CD4-positive, alpha-beta T cell (primary cell): Measurements from ENCODE around the gene OLFML1. TPM values are rescaled to one million over a fixed set of nuclear protein-coding genes. Genes with fewer than 3 reads are reported as not detected.

ENCODE experiments used
- ATAC-seq: fragments of 200-7000 bp; cut with Tn5 transposase; one replicate; pipeline ENCODE4 v1.10.0; 2022; ENCODE audit warnings: mild to moderate bottlenecking; ENCODE audit not compliant: poor library complexity
- CTCF ChIA-PET: fragments of 350-600 bp; sonication (Branson Sonifier 250); formaldehyde crosslinking; loops from one replicate; lab custom pipeline; 2021; ENCODE audit warnings: antibody characterized with exemption, inconsistent platforms; lab: Charles Lee
- POLR2A ChIA-PET: fragments of 350-600 bp; sonication (Branson Sonifier 250); formaldehyde crosslinking; loops from one replicate; lab custom pipeline; 2021; ENCODE audit warnings: antibody characterized with exemption, inconsistent platforms; lab: Charles Lee
- DNase-seq, 14 experiments: peaks; one replicate each; pipeline ENCODE4 v3.0.0-alpha.2; 2013 to 2020; ENCODE audit warnings: mixed read lengths in 2 of 14
- H3K27ac ChIP-seq, 2 donors: one replicate each; pipeline versions ENCODE4 v1.5.1 to v1.7.0; 2013; ENCODE audit warnings: low read length in 2 of 2, low read depth in 1 of 2, mild to moderate bottlenecking in 1 of 2
- H3K27me3 ChIP-seq, 2 experiments: 1 replicate in 1 of 2; 2 replicates in 1 of 2; pipeline versions ENCODE4 v1.6.1 to v1.7.0; 2013; ENCODE audit warnings: low read length in 2 of 2, control low read depth in 1 of 2, mild to moderate bottlenecking in 1 of 2, moderate library complexity in 1 of 2; ENCODE audit not compliant: insufficient read depth in 2 of 2, control insufficient read depth in 1 of 2
- H3K36me3 ChIP-seq: one replicate; pipeline ENCODE4 v1.6.1; 2013; ENCODE audit warnings: low read length, control low read depth; ENCODE audit not compliant: insufficient read depth
- H3K4me1 ChIP-seq: one replicate; pipeline ENCODE4 v1.6.1; 2013; ENCODE audit warnings: low read length, control low read depth; ENCODE audit not compliant: insufficient read depth
- H3K4me3 ChIP-seq: one replicate; pipeline ENCODE4 v1.5.1; 2013; ENCODE audit warnings: mild to moderate bottlenecking, low read length, moderate library complexity
- H3K9me3 ChIP-seq, 2 experiments: 1 replicate in 1 of 2; 2 replicates in 1 of 2; pipeline versions ENCODE4 v1.6.1 to v1.7.0; 2013; ENCODE audit warnings: low read length in 2 of 2, mild to moderate bottlenecking in 2 of 2, control low read depth in 1 of 2, moderate library complexity in 1 of 2; ENCODE audit not compliant: control insufficient read depth in 1 of 2, insufficient read depth in 1 of 2
- H3K27ac Mint-ChIP-seq: one replicate; pipeline ENCODE4 v1.8.0; 2020; ENCODE audit warnings: mixed read lengths
- H3K27me3 Mint-ChIP-seq: one replicate; pipeline ENCODE4 v1.8.0; 2021; ENCODE audit warnings: mixed read lengths
- H3K36me3 Mint-ChIP-seq: one replicate; pipeline ENCODE4 v1.8.0; 2021; ENCODE audit warnings: low read depth, mixed read lengths
- H3K4me1 Mint-ChIP-seq: one replicate; pipeline ENCODE4 v1.8.0; 2021; ENCODE audit warnings: low read depth, mixed read lengths
- H3K4me3 Mint-ChIP-seq: one replicate; pipeline ENCODE4 v1.8.0; 2020; ENCODE audit warnings: mild to moderate bottlenecking, mixed read lengths
- H3K9me3 Mint-ChIP-seq: one replicate; pipeline ENCODE4 v1.8.0; 2020; ENCODE audit warnings: mixed read lengths
- intact Hi-C, 2 experiments: fragments of 100-400 bp; cut with DNase I in 1 of 2; cut with micrococcal nuclease in 1 of 2; formaldehyde crosslinking; loops; one replicate each; pipeline versions ENCODE4 v1.15.1 to v1.9.0; 2023 to 2025; cut with DNase I, micrococcal nuclease
- total RNA-seq, 174 experiments: library from RNA in 2 of 174; stranded (reverse) in 2 of 174; gene quantifications; one replicate each; pipeline ENCODE4 v1.2.3 and lab custom pipeline; 2021 to 2026
- TF ChIP-seq, protein P1 (sequence below): fragments of 200-600 bp; IDR thresholded peaks from one replicate; pipeline ENCODE4 v1.8.0; 2022; ENCODE audit warnings: antibody characterized with exemption, mild to moderate bottlenecking

The OLFML1 gene
- total RNA-seq, 2 experiments from 2014 or later: not detected

- ChIA-PET POLR2A (interaction anchor here (0.6 kb wide), 1 partner anchor 734 kb away, joined by 3 read pairs; no protein-coding TSS in a partner anchor), CTCF (no interaction called here)
- H3K4me3 ChIP-seq: no peak overlapping the region
- no peaks in the 10 kb centered on the region for H3K36me3 ChIP-seq
- intact Hi-C loops: no loop called here
- H3K9me3 ChIP-seq: no peaks in the 10 kb centered on the region
- ATAC-seq: no peak
- DNase-seq: no peak
- H3K27ac ChIP-seq: no peak overlapping the region
- Mint-ChIP-seq H3K9me3 (no peaks in the 10 kb centered on the region), H3K27ac (no peak overlapping the region), H3K4me1 (peaks cover 5% of the 10 kb centered on the region), H3K36me3 (peaks cover 50% of the 10 kb centered on the region), H3K27me3 (no peaks in the 10 kb centered on the region), H3K4me3 (no peak overlapping the region)
- H3K27me3 ChIP-seq: no peaks in the 10 kb centered on the region
- no peaks in the 10 kb centered on the region for H3K4me1 ChIP-seq
- TF ChIP-seq, protein P1, sequence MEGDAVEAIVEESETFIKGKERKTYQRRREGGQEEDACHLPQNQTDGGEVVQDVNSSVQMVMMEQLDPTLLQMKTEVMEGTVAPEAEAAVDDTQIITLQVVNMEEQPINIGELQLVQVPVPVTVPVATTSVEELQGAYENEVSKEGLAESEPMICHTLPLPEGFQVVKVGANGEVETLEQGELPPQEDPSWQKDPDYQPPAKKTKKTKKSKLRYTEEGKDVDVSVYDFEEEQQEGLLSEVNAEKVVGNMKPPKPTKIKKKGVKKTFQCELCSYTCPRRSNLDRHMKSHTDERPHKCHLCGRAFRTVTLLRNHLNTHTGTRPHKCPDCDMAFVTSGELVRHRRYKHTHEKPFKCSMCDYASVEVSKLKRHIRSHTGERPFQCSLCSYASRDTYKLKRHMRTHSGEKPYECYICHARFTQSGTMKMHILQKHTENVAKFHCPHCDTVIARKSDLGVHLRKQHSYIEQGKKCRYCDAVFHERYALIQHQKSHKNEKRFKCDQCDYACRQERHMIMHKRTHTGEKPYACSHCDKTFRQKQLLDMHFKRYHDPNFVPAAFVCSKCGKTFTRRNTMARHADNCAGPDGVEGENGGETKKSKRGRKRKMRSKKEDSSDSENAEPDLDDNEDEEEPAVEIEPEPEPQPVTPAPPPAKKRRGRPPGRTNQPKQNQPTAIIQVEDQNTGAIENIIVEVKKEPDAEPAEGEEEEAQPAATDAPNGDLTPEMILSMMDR: no peak
These were observed 74.3 kb downstream of the OLFML1 start for GRCh38 chr11:7559398-7560283.

Other genes with a start within 250 kb of the OLFML1 start
- gene SYT9, start 233.6 kb upstream of the OLFML1 start, total RNA-seq: not detected
- 10 to 100 TPM; 27.0 to 35.9 TPM for gene PPFIBP2, start 28.5 kb downstream of the OLFML1 start, total RNA-seq
- gene CYB5R2, start 188.0 kb downstream of the OLFML1 start, total RNA-seq: not detected
- not detected for gene OVCH2, start 221.0 kb downstream of the OLFML1 start, total RNA-seq